GM18909 (cell line): ENCODE data around the gene PHACTR4.
"Not testable (repeated sequence)": the region's sequence is repeated elsewhere in the genome, so short reads cannot be mapped to it uniquely, and the experiment has no call there.

Experiments used
- ATAC-seq: cut with Tn5 transposase; IDR thresholded peaks from one replicate; pipeline ENCODE4 v1.9.1; 2021; ENCODE audit warnings: mild to moderate bottlenecking; ENCODE audit not compliant: unreplicated experiment, poor library complexity

PHACTR4 gene

DNA sequence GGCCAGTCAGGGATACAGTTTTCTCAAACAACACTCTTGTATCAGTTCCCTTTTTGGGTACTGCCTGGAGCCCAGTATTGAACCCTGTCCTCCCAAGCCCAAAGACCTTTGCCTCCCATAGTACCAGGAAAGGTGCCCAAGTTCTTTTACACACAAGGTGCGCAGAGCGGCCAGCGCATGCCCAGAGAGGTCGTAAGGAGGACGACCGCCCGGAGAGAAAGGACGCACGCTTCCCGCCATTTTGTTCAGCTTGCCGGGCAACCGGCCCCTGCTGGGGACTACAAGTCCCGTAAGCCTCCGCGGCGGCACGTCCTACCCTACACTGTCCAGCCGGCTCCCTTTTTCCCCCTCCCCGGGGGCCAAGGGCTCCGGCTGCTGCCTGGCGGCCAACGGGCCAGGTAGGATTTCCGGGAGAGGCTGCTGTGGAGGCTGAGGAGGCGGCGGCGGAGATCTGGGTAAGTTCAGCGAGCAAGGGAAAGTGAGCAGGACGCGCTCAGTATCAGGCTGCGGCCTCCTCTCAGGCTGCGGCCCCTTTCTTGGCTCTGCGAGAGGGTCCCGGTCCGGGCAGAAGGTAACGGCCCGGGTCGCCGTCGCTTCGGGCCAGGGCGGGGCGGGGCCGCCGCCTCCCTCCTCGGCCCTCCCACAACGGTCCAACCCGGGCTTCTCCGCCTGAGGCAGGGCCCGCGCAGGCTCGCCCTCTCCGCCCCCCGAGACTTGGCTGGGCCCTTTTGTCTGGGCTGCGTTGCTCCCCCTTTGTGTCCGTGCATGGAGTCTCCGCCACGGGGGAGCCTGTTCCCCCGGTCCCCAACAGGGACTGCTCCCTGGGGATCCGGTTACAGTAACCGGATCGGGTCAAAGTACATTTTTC is at the start of gene PHACTR4:
TSS of gene PHACTR4 (plus strand) at position 370 of the 868 bp plus-strand sequence. CDS start 37,708 bp downstream, outside the sequence.
- peak; percentile 91 for ATAC-seq

DNA sequence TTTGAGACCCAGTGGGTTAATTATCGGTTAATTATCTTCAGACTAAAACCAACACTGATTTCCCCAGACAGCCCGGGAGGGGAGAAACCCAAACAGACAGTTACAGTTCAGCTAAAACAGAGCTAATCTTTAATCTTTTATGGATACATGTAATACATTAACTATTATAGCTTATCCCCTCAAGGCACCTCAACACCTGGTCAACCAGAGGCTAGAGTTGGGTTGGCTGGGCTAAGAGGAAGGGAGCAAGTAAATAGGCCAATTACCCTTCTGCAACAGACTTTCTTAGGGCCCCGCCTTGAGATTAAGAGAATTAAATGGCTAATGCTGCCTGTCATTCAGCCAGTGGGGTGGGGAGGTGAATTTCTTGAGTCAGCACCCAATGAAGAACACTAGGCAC is 47.3 kb upstream of the PHACTR4 start:
- peak; percentile 79 for ATAC-seq

DNA sequence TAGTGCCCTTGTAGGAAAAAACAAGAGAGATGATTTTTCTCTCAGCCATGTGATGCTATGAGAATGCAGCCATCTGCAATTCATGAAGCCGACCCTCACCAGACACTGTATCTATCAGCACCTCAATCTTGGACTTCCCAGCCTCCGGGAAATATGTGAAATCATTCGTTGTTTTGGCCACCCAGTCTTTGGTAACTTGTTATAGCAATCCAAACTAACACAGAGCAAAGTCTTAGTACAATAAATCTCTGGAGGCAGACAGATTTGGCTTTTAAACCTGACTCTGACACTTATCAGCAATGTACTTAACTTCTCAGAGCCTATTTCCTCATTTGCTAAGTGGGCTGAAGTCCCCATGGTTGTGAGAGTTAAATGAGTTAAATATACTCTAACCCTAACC is 45.8 kb upstream of the PHACTR4 start:
- no peak for ATAC-seq

DNA sequence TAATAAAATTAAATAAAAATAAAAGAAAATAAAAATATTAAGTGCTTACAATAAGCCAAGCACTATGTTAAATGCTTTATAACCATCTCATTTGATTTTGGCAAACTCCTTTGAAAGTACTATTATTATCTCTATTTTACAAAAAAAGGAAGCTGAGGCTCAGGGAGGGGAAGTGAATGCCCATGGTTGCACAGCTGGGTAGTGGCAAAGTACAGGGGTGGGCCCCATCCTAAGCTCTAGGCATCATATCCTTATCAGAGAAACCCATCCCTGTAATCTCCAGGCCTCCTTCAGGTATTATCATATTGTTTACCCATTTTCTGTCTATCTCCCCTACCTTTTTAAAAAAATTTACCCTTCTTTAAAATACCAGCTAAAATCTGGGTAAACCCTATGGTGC is 43.0 kb upstream of the PHACTR4 start:
- no peak for ATAC-seq

DNA sequence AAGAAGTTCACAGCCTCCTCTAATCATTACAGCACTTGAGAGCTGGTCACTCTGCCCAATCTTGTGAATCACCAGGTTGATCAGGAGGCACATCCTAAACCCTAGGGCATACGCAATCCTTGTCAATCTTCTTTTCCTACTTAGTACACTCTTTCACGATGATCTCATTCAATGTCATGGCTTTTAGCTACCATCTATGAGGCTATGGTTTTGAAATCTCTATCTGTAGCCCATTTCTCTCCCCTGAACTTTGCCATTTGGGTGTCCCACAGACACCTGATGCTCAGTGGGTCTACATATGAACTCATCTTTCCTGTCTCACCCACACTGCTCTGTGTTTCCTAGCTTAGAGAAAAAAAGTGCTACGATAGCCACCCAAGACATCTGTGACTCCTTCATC is 42.6 kb upstream of the PHACTR4 start:
- ATAC-seq = no peak

DNA sequence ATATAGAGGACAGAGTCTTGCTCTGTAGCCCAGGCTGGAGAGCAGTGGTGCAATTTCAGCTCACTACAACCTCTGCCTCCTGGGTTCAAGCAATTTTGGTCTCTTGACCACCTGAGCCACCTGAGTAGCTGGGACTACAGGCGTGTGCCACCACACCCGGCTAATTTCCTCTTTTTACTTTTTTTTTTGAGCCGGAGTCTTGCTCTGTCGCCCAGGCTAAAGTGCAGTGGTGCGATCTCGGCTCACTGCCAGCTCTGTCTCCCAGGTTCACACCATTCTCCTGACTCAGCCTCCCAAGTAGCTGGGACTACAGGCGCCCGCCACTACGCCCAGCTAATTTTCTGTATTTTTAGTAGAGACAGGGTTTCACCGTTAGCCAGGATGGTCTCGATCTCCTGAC is 42.1 kb upstream of the PHACTR4 start:
- not testable (repeated sequence) for ATAC-seq

DNA sequence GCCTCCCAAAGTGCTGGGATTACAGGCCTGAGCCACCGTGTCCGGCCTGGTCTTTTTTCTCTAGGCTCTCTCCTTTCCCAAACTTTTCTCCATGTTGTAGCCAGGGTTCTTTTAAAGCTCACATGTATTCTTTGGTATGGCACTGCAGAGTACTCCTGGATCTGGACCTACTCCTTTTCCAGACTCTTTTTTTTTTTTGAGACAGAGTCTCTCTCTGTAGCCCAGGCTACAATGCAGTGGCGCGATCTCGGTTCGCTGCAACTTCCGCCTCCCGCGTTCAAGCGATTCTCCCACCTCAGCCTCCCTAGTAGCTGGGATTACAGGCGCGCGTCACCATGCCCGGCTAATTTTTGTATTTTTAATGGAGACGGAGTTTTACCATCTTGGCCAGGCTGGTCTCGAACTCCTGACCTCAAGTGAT is 41.3 kb upstream of the PHACTR4 start:
- ATAC-seq = no peak

DNA sequence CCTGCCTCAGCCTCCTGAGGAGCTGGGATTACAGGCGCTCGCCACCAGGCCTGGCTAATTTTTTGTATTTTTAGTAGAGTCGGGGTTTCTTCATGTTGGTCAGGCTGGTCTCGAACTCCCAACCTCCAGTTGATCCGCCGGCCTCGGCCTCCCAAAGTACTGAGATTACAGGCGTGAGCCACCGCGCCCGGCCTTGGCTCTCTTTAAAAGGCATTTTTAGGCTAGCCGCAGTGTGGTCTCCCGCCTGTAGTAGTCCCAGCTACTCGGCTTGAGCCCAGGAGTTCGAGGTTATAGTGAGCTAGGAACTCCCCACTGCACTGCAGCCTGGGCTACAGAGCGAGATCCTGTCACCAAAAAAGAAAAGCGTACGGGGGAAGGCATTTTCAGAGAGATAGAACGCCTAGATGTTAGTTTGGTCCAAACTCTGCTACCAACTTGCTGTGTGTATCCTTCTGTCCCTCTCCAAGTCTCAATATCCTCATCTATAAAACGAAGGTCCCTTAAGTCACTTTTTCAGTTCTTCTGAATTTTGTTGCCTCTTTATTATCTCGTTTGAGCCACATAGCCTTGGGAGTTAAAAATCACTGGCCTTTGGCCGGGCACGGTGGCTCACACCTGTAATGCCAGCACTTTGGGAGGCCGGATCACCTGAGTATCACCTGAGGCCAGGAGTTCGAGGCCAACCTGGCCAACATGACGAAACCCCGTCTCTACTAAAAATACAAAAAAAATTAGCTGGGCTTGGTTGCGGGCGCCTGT is 40.0 kb upstream of the PHACTR4 start:
- ATAC-seq = no peak

DNA sequence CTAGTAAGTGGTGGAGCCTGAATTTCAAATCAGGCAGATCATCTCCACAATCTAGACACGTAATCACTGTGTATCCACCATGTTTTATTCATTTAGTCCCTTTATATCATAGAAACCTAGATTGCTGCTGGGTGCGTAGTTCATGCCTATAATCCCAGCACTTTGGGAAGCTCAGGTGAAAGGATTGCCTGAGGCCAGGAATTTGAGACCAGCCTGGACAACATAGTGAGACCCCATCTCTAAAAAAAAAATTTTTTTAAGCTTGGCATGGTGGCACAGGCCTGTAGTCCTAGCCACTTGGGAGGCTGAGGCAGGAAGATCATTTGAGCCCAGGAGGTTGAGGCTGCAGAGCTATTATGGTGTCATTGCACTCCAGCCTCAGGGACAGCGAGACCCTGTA is 30.6 kb upstream of the PHACTR4 start:
- no peak for ATAC-seq

DNA sequence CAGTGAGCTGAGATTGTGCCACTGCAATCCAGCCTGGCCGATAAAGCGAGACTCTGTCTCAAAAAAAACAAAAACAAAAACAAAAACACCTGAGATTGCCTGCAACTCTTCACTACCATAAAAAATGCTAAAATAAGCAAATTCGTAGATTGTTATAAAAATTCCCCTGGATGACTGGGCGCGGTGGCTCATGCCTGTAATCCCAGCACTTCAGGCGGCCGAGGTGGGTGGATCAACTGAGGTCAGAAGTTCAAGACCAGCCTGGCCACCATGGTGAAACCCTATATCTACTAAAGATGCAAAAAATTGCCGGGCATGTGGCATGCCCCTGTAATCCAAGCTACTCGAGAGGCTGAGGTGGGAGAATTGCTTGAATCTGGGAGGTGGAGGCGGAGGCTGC is 30.0 kb upstream of the PHACTR4 start:
- ATAC-seq = no peak

DNA sequence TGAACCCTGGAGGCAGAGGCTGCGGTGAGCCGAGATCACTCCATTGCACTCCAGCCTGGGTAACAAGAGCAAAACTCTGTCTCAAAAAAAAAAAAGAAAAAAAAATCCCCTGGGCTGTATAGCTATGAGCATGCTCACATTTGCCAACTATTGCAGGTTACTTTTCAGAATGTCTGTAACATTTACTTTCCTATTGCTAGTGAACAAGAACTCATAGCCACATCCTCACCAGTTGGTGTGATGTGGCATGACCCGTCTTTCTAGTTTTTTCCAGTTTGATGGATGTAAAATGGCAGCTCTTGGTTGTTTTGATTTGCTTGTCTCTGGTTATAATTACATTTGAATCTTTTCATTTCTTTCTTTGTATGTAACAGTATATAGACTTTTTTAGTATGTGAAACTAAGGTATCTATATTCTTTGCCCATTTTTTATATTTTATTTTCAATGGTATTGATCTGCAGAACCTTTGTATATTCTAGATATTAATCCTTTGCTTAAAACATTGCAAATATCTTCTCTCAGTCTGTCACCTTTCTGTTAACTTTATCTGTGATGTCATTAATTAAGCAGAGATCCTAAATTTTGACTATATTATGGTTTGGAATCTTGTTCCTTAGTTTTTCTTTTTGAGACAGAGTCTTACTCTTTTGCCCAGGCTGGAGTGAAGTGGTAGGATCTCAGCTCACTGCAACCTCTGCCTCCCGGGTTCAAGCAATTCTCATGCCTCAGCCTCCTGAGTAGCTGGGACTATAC is 29.1 kb upstream of the PHACTR4 start:
- no peak for ATAC-seq

DNA sequence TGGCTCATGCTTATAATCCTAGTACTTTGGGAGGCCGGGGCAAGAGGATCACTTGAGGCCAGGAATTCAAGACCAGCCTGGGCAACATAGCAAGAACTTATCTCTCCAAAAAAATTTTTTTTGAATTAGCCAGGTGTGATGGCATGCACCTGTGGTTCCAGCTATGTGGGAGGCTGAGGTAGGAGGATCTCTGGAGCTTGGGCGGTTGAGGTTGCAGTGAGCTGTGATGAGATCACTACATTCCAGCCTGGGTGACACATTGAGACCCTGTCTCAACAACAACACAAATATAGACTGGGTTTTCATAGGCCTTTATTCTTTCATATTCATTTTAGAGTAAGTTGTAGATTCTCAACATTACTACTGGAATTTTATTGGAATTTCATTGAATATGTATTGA is 27.9 kb upstream of the PHACTR4 start:
- ATAC-seq = no peak

DNA sequence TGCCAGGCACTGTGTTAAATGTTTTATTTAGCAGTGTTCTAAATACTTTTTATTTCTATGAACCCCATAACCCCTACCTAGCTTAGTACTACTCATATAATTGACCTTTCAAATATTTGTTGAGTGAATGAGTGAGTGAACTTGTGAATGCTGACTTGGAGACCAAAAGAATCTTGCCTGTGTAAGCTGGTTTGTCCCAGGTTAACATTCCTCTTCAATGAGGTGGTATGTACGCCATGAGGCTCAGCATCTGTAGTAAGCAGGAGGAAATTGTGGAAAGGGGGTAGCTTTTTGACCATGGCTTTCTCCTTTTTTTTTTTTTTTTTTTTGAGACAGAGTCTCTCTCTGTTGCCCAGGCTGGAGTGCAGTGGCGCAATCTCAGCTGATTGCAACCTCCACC is 26.1 kb upstream of the PHACTR4 start:
- ATAC-seq = no peak

DNA sequence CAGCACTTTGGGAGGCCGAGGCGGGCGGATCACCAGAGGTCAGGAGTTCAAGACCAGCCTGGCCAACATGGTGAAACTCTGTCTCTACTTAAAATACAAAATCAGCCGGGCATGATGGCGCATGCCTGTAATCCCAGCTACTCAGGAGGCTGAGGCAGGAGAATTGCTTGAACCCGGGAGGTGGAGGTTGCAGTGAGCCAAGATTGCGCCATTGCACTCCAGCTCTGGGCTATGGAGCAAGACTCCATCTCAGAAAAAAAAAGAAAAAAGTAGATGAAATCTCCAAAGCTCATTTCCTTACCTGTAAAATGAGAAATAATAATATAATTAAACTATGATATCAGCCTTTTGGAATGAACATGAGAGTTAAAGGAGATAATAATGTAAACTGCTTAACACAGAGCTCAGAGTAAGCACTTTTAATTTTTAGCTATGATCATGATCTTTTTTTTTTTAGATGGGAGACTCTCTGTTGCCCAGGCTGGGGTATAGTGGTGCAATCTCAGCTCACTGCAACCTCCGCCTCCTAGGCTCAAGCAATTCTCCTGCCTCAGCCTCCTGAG is 16.2 kb upstream of the PHACTR4 start:
- not testable (repeated sequence) for ATAC-seq

DNA sequence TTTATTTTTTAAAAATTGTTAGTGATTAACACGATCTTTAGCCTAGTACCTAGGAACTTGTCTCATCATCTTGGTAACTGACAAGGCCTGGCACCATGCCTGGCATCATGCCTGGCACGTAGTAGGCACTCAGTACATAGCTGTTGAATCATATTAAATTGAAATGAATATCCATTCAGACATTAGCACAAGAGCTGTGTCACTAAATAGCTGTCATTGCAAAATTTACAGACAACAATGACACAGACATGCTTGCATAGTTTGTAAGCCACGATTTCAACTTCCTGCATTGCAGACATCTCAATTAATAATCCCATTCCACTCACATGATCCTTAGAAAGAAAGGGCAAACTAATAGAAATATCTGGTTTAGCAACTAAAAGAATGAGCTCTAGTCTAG is 15.4 kb upstream of the PHACTR4 start:
- ATAC-seq = no peak

DNA sequence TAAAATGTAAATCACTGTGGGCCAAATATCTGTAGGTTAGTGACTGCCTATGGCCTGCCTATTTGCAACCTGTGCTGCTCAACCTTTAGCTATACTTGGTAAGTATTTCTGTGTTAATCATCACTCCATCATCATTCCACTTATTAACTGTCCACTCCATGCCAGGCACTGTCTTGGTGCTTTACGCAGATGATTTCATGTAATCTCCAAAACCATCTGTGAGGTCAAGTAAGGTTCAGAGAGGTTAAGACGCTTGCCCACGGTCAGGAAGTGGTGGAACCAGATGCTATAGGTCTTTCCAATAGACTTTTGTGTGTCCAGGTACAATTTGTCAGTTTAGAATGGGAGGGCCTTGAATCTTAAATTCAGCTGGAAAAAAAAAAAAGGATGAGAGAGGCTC is 10.8 kb upstream of the PHACTR4 start:
- no peak for ATAC-seq

DNA sequence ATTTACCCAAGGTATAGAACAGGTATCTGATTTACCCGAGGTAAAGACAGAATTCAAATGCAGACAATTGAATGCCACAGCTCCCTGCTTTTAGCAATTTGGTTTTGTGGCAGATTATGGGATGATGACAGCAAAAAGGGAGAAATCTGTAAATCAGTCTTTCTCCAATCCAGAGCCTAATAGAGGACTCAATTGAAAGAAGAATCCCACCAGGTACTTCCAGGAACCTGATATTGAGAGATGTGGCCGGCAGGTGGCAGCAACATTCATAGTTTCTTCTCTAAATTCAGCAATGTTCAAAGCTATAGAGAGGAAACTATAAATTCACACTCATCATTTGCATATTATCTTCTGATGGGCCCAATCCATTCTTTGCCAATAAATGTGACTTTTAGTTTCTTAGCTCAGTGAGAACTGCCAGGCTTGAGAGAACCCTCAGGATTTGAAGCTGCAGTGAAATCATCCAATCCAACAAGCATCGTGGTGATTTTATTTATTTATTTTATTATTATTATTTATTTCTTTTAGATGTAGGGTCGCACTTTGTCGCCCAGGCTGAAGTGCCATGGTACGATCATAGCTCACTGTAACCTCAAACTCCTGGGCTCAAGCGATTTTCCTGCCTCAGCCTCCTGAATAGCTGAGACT is 9.8 kb upstream of the PHACTR4 start:
- ATAC-seq = no peak

DNA sequence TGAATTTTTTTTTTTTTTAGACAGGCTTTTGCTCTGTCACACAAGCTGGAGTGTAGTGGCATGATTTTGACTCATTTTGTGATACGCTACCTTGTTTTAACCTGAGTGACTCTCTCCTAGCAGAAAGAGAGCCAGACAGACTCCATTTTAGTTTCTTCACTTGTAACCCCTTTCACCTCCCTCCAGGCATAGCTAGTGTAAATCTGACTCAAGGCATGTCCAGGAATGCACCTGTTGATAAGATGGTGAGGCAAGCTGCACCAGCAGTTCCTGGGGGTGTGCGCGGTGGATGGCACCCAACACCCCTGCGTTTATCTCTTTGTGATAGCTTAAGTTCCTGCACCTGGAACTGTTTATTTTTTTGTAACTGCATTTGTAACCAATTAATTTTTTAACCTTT is 4.7 kb upstream of the PHACTR4 start:
- ATAC-seq = no peak

DNA sequence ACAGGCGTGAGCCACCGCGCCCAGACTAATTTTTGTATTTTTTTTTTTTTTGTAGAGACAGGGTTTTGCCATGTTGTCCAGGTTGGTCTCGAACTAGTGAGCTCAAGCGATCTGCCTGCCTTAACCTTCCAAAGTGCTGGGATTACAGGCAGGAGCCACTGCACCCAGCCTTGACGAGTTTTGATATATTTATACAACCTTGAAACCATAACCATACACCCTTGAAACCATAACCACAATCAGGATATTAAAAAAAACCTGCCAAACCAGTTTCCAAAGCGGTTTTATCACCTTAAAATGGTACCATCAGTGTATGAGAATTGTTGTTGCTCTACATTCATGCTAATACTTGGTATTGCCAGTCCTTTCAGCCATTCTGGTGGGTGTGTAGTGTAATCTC is 3.7 kb upstream of the PHACTR4 start:
- no peak for ATAC-seq

DNA sequence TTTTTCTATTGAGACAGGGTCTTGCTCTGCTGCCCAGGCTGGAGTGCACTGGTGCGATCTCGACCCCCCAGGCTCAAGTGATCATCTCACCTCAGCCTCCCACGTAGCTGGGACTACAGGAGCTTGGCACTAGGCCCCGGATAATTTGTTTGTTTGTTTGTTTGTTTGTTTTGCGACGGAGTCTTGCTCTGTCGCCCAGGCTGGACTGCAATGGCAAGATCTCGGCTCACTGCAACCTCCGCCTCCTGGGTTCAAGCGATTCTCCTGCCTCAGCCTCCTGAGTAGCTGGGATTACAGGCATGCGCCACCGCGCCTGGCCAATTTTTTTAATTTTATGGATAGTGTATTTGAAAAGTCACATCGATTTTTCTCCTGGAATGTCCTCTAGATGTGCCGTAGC is 932 bp upstream of the PHACTR4 start:
- not testable (repeated sequence) for ATAC-seq
